Skeletal muscle tissue (tissue), 4 donors: ENCODE results near the gene MEGF8. TPM values are rescaled to one million over a fixed set of nuclear protein-coding genes. Genes with fewer than 3 reads are reported as not detected.

ENCODE experiments used
- H3K27ac ChIP-seq: one replicate; pipeline ENCODE4 v1.7.0; 2013; ENCODE audit warnings: mild to moderate bottlenecking, low read depth, low read length, inconsistent platforms
- H3K27me3 ChIP-seq, 3 donors: one replicate each; pipeline ENCODE4 v1.7.0; 2013; ENCODE audit warnings: low read length in 3 of 3; ENCODE audit not compliant: control insufficient read depth in 3 of 3, insufficient read depth in 3 of 3
- H3K36me3 ChIP-seq, 3 donors: one replicate each; pipeline ENCODE4 v1.7.0; 2013; ENCODE audit warnings: low read length in 3 of 3; ENCODE audit not compliant: control insufficient read depth in 3 of 3, insufficient read depth in 3 of 3
- H3K4me1 ChIP-seq, 3 donors: one replicate each; pipeline ENCODE4 v1.7.0; 2013; ENCODE audit warnings: low read length in 3 of 3, mild to moderate bottlenecking in 3 of 3; ENCODE audit not compliant: control insufficient read depth in 3 of 3, insufficient read depth in 3 of 3
- H3K4me3 ChIP-seq, 3 donors: one replicate each; pipeline ENCODE4 v1.7.0; 2013; ENCODE audit warnings: low read length in 3 of 3
- H3K9ac ChIP-seq, 3 donors: one replicate each; pipeline ENCODE4 v1.7.0; 2013; ENCODE audit warnings: low read length in 3 of 3, mild to moderate bottlenecking in 3 of 3, moderate library complexity in 2 of 3, low read depth in 1 of 3
- H3K9me3 ChIP-seq, 3 donors: one replicate each; pipeline ENCODE4 v1.7.0; 2013; ENCODE audit warnings: low read length in 3 of 3; ENCODE audit not compliant: control insufficient read depth in 3 of 3
- total RNA-seq: library from RNA; depleted of rRNA; stranded (reverse); fragments of >200 nt; gene quantifications from one replicate; pipeline ENCODE4 v1.2.3, GENCODE V29; 2014
- donor health status: Osteomylitis.

MEGF8 gene
- total RNA-seq, 1 donor from 2014 or later = 17.2 TPM

GRCh38 chr19:42303101-42303464 lies 22.4 kb upstream of the MEGF8 start:
- no peaks in the 10 kb centered on the region for H3K36me3 ChIP-seq
- peak overlapping the region; percentile 64 to 82 (median 78) for H3K4me3 ChIP-seq
- peaks cover 17 to 19% (median 19%) of the 10 kb centered on the region in 3 donors for H3K4me1 ChIP-seq
- no peaks in the 10 kb centered on the region for H3K27me3 ChIP-seq
- peak overlapping the region in 2 of 3 donors; percentile 43 to 77 for H3K9ac ChIP-seq
- no peaks in the 10 kb centered on the region for H3K9me3 ChIP-seq
- H3K27ac ChIP-seq = no peak overlapping the region

- H3K4me1 ChIP-seq = peaks cover 17 to 19% (median 19%) of the 10 kb centered on the region in 3 donors
- no peak overlapping the region for H3K27ac ChIP-seq
- H3K27me3 ChIP-seq = no peaks in the 10 kb centered on the region
- no peak overlapping the region for H3K9ac ChIP-seq
- H3K9me3 ChIP-seq = no peaks in the 10 kb centered on the region
- H3K36me3 ChIP-seq = no peaks in the 10 kb centered on the region
- no peak overlapping the region for H3K4me3 ChIP-seq
Observed at GRCh38 chr19:42303876-42304275, 21.6 kb upstream of the MEGF8 start.

- Histone ChIP-seq H3K36me3 (no peaks in the 10 kb centered on the region), H3K9ac (no peak overlapping the region), H3K27ac (no peak overlapping the region), H3K9me3 (no peaks in the 10 kb centered on the region), H3K4me1 (peaks cover 16 to 18% (median 18%) of the 10 kb centered on the region in 3 donors), H3K27me3 (peaks cover 3 to 8% (median 8%) of the 10 kb centered on the region in 3 donors), H3K4me3 (no peak overlapping the region)
Observed at GRCh38 chr19:42306646-42307045, 18.8 kb upstream of the MEGF8 start.

GRCh38 chr19:42309686-42310085 lies 15.7 kb upstream of the MEGF8 start:
- peaks cover 0 to 13% (median 9%) of the 10 kb centered on the region in 3 donors for H3K4me1 ChIP-seq
- H3K4me3 ChIP-seq = no peak overlapping the region
- H3K27ac ChIP-seq = no peak overlapping the region
- no peak overlapping the region for H3K9ac ChIP-seq
- H3K9me3 ChIP-seq = no peaks in the 10 kb centered on the region
- H3K36me3 ChIP-seq = no peaks in the 10 kb centered on the region
- H3K27me3 ChIP-seq = peaks cover 16 to 28% (median 24%) of the 10 kb centered on the region in 3 donors

- Histone ChIP-seq H3K4me1 (peaks cover 0 to 13% (median 9%) of the 10 kb centered on the region in 3 donors), H3K4me3 (no peak overlapping the region), H3K27me3 (peaks cover 22 to 31% (median 28%) of the 10 kb centered on the region in 3 donors), H3K9me3 (no peaks in the 10 kb centered on the region), H3K9ac (no peak overlapping the region), H3K27ac (no peak overlapping the region), H3K36me3 (no peaks in the 10 kb centered on the region)
Observed at GRCh38 chr19:42311657-42312056, 13.8 kb upstream of the MEGF8 start.

GRCh38 chr19:42312370-42312769 lies 13.1 kb upstream of the MEGF8 start:
- Histone ChIP-seq H3K27ac (no peak overlapping the region), H3K9ac (no peak overlapping the region), H3K27me3 (peaks cover 22 to 31% (median 28%) of the 10 kb centered on the region in 3 donors), H3K36me3 (no peaks in the 10 kb centered on the region), H3K9me3 (no peaks in the 10 kb centered on the region), H3K4me3 (no peak overlapping the region), H3K4me1 (peaks cover 0 to 13% (median 9%) of the 10 kb centered on the region in 3 donors)

GRCh38 chr19:42313096-42313839 lies 12.2 kb upstream of the MEGF8 start, which contains the start of gene TMEM145:
Gene TMEM145, plus strand, starts transcription at chr19:42313309. Its CDS starts 68 bp downstream, at chr19:42313377.
- H3K4me1 ChIP-seq = peaks cover 0 to 13% (median 9%) of the 10 kb centered on the region in 3 donors
- peaks cover 22 to 31% (median 28%) of the 10 kb centered on the region in 3 donors for H3K27me3 ChIP-seq
- H3K36me3 ChIP-seq = no peaks in the 10 kb centered on the region
- H3K9ac ChIP-seq = no peak within 1 kb of the TSS
- H3K9me3 ChIP-seq = no peaks in the 10 kb centered on the region
- H3K4me3 ChIP-seq = peak within 1 kb of the TSS; percentile 17 to 67 (median 64)
- no peak within 1 kb of the TSS for H3K27ac ChIP-seq

GRCh38 chr19:42313840-42314755 lies 11.3 kb upstream of the MEGF8 start:
- peak overlapping the region in 1 of 3 donors; percentile 64 for H3K4me3 ChIP-seq
- H3K36me3 ChIP-seq = no peaks in the 10 kb centered on the region
- no peaks in the 10 kb centered on the region for H3K9me3 ChIP-seq
- H3K27ac ChIP-seq = no peak overlapping the region
- peaks cover 0 to 13% (median 9%) of the 10 kb centered on the region in 3 donors for H3K4me1 ChIP-seq
- peaks cover 22 to 31% (median 28%) of the 10 kb centered on the region in 3 donors for H3K27me3 ChIP-seq
- no peak overlapping the region for H3K9ac ChIP-seq

GRCh38 chr19:42315024-42315423 lies 10.4 kb upstream of the MEGF8 start:
- no peak overlapping the region for H3K27ac ChIP-seq
- peaks cover 0 to 13% (median 9%) of the 10 kb centered on the region in 3 donors for H3K4me1 ChIP-seq
- H3K9ac ChIP-seq = no peak overlapping the region
- H3K9me3 ChIP-seq = no peaks in the 10 kb centered on the region
- H3K36me3 ChIP-seq = no peaks in the 10 kb centered on the region
- H3K4me3 ChIP-seq = no peak overlapping the region
- H3K27me3 ChIP-seq = peaks cover 22 to 31% (median 25%) of the 10 kb centered on the region in 3 donors
